ENCODE results near the gene STON2.

DNA sequence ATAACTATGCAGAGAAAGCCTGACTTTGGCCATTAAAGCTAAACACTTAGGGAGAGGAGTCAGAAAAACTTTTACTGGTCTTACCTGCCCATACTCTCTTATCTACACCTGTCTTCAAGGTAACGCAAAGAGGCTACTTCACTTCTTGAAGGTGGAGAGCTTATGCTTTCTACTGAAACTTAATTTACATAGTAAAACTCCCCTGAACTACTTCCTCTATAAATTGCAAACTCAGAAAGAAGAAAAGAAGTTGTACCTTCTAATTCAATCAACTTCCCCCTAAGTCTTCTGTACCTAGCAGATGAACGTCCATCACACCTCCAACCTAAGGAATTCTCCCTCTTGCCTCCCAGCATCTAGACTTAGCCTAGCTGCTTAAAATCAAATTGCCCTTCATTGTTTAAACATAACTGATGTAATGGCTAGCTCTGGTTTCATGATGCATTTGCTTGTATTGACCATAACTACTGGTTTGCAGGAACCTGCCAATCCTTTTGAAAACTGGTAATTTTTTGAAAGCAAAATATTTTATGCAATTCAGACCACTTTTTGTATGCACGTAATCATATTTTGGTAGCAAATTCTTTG is 87.7 kb downstream of the STON2 start:
- TF ChIP-seq POLR2A (IDR thresholded peaks at IDR 0.05; ENCODE audit: low read length) = no peak
- no peak for TF ChIP-seq GATA1 (IDR thresholded peaks at IDR 0.05; ENCODE audit: low read depth, low read length)
